Measurements from ENCODE around the gene CABLES2.

Gene CABLES2

GRCh38 chr20:62368976-62369814 lies 37.9 kb downstream of the CABLES2 start:
- no peak for DNase-seq

GRCh38 chr20:62368392-62368975 lies 38.6 kb downstream of the CABLES2 start:
- DNase-seq, result no peak

GRCh38 chr20:62367633-62368391 lies 39.3 kb downstream of the CABLES2 start:
- no peak for DNase-seq

GRCh38 chr20:62367136-62367632 lies 39.9 kb downstream of the CABLES2 start, which contains the start of gene LAMA5:
Gene LAMA5 (minus strand): TSS chr20:62367312. CDS start chr20:62367245, 67 bp downstream.
- no peak for DNase-seq

GRCh38 chr20:62366370-62367135 lies 40.5 kb downstream of the CABLES2 start:
- no peak for DNase-seq

DNA sequence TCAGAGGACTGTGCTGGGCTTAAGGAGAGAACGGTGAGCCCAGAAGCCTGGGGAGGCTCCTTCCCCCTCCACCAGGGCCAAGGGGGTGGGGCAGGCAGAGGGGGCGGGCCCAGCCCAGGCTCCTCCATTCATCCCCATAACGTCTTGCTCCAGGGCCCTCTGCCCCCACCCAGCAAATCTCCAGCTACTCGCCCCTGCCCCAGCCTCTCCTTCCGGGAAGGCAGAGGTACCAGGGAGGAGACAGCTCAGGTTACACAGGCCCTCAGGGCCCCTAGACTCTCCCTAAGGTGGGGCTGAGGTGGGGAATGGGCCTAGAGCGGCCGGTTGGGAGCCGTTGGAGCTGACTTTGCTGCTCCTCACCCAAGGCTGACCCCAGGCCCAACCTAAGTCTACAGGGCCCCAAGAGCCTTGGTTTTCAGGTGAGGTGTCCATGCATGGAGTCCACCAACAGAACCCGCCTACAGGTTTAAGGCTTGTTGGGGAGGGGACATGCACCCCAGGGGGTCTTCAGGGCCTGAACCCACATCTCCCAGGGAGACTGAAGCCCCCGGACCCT lies 41.2 kb downstream of the CABLES2 start:
- no peak for DNase-seq

- DNase-seq, result no peak
Observed at GRCh38 chr20:62364911-62365736, 42.0 kb downstream of the CABLES2 start.

- no peak for DNase-seq
Observed at GRCh38 chr20:62363920-62364851, 42.9 kb downstream of the CABLES2 start.

DNA sequence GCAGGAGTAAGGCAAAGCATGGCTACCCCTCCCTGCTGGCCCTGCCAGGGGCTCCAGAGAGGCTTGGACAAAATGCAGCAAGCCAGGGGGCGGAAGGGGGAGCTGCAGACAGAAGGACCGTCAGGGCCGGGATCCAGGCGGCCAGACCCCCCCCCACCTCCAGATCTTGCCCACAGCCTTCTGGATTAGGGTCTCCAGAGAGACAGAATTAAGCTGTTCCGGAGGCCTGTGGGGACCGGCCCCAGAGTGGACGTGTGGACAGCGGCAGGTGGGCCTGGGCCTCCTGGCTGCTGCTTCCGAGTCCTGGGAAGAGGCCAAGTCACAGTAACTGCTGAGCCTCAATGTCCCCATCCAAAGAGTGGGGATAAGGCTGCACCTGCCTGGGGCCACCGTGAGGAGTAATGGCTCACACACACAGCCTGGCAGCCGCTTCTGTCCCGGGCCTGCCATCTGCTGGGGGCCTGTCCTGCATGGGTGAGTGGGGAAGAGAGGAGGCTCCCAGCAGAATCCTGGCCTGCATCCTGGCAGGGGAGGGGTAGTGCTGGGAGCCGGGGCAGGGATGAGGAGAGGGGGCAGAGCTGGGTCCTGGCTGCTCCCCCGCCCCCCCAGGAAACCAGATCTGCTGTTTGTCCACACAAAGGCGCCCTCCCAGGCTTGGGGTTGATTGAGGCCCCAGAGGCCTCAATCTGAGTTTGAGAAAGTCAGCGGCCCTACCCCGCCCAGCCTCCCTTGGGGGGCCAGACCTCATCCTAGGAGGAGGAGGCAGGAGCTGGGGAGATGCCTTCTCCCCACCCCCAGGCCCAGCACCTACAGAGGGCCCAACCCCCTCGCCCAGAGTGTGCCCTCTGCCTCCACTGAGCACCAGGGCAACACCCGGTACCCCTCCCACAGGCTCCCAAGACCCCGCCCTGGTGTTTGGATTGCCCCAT lies 43.8 kb downstream of the CABLES2 start:
- DNase-seq, result no peak

- DNase-seq, result no peak
Observed at GRCh38 chr20:62362590-62362940, 44.5 kb downstream of the CABLES2 start.

DNA sequence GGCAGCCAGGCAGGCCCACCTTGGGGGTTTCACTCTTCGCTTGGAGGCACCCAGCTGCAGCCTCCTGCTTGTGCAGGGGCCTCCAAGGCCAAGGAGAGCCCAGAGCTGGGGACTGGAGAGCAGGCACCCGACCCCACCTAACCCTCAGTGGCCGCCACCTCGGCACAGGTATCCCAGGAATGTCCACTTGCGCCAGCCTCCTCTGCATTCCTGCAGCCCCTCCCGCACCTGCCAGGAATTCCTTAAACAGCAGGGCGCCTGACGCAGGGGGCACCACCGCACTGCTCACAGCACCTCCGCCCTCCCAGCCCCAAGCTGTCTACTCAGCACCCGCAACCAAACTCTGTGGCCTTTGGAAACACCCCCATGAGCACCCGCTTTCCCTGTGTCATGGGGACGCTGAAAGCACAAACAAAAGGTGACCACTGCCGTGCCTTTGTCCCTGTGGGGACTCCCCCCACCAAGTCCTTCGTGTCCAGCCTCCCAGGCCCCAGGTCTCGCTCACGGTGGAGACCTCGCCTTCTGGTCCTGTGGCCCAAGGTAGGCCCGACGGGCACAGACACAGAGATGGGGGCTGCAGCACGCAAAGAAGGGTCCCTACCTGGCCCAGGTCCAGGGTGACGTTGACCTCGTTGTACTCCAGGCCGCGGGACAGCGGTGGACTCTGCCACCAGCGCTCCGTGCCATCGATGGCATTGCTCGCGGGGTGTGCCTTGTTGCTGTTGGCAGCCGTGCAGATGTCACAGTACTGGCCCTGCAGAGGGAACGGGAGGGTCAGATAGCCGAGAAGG lies 45.1 kb downstream of the CABLES2 start:
- no peak for DNase-seq

DNA sequence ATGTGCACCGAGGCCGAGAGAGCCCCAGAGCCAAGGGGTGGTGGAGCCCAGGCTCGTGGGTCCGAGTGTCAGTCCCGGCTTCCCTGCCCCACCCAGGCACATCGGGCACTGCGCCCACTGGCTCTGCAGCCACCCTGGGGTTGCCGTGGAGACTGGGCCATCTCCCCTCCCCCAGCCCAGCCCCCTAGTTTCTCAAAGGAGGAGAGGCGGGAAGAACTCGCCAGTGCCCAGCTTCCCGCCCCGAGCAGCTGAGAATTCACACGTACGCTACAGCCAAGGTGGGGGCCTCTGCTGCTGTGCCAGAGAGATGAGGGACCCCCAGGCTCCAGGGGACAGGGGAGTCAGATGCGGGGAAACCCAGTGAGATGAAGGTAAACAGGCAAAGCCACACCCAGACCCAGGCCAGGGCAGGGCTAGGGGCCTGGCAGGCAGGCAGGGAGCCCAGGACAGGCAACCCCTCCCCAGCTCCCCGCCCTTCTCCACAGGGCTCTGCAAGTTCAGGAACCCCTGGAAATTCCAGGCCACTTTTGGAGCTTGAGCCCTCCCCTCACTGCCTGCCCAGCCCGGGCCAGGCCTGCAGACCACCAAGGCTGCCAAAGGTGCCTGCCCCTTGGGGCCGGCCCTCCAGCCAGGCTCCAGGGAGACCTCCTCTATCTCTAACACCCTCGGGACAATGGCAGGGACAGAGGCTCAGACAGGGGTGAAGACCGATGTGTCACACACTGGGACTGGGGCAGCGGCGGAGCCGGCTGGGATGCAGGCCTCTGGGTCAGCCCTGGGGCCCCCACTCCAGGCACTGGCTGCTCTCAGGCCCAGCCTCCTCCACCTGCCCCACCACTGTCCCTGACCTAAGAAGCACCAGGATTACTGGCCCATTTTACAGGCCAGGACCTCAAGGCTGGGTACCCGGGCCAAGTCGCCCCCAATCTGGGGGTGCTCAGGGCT lies 46.0 kb downstream of the CABLES2 start:
- no peak for DNase-seq

- no peak for DNase-seq
Observed at GRCh38 chr20:62359491-62360121, 47.5 kb downstream of the CABLES2 start.

- DNase-seq, result no peak
Observed at GRCh38 chr20:62359043-62359490, 48.0 kb downstream of the CABLES2 start.

GRCh38 chr20:62358171-62359042 lies 48.7 kb downstream of the CABLES2 start:
- no peak for DNase-seq

Measured in activated effector memory CD4-positive, alpha-beta T cell treated with Interleukin-2 at 50 U/mL for 16 hours (primary cell).